ENCODE measurements around the gene INO80. TPM values are rescaled to one million over a fixed set of nuclear protein-coding genes. Genes with fewer than 3 reads are reported as not detected.

The INO80 gene, protein sequence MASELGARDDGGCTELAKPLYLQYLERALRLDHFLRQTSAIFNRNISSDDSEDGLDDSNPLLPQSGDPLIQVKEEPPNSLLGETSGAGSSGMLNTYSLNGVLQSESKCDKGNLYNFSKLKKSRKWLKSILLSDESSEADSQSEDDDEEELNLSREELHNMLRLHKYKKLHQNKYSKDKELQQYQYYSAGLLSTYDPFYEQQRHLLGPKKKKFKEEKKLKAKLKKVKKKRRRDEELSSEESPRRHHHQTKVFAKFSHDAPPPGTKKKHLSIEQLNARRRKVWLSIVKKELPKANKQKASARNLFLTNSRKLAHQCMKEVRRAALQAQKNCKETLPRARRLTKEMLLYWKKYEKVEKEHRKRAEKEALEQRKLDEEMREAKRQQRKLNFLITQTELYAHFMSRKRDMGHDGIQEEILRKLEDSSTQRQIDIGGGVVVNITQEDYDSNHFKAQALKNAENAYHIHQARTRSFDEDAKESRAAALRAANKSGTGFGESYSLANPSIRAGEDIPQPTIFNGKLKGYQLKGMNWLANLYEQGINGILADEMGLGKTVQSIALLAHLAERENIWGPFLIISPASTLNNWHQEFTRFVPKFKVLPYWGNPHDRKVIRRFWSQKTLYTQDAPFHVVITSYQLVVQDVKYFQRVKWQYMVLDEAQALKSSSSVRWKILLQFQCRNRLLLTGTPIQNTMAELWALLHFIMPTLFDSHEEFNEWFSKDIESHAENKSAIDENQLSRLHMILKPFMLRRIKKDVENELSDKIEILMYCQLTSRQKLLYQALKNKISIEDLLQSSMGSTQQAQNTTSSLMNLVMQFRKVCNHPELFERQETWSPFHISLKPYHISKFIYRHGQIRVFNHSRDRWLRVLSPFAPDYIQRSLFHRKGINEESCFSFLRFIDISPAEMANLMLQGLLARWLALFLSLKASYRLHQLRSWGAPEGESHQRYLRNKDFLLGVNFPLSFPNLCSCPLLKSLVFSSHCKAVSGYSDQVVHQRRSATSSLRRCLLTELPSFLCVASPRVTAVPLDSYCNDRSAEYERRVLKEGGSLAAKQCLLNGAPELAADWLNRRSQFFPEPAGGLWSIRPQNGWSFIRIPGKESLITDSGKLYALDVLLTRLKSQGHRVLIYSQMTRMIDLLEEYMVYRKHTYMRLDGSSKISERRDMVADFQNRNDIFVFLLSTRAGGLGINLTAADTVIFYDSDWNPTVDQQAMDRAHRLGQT (N-terminal part only)
- total RNA-seq (2022; extraction: Qiagen RNA extraction) = 12.8 to 15.8 TPM (median 13.5 TPM) in 5 replicates

DNA sequence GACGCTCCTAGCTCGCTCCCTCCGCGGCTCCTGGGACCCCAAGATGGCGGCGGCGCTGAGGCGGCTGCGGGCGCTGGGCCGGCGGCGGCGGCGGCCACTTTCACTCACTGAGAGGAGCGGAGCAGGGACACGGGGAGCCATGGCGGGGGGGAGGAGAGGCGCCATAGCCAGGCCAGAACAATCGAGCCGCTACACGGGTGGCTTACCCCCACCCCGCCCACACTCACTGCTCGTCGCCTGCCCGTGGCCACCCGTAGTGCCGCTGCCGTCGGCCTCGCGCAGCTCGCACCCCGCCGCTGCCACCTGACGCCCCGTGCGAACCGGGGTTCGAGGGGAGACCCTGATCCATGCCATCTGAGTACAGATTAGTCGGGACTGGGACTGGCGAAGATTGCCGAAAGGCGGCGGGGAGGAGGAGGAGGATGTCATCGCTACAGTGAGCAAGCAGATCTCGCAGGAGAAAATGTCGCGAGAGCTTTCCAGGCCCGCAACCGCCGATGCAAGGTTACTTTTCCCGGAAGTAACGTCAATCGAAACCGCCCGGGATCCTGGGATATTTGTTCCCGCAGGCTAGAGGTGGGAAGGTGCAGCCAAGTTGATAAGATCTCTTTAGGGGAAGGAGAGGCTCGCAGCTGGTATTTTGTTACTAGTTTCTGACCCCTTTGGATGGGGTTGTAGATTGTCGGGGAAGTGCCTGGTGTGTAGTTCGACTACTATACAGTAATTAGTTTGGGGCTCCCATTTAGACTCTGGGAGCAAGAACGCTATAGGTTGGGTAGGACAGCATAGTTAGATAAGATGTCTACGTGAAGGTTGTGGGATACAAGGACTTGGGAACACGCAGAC lies at the start of gene INO80:
INO80 (minus strand) TSS at position 165 of the 846 bp plus-strand sequence. CDS start 19,970 bp downstream, outside the sequence.

DNA sequence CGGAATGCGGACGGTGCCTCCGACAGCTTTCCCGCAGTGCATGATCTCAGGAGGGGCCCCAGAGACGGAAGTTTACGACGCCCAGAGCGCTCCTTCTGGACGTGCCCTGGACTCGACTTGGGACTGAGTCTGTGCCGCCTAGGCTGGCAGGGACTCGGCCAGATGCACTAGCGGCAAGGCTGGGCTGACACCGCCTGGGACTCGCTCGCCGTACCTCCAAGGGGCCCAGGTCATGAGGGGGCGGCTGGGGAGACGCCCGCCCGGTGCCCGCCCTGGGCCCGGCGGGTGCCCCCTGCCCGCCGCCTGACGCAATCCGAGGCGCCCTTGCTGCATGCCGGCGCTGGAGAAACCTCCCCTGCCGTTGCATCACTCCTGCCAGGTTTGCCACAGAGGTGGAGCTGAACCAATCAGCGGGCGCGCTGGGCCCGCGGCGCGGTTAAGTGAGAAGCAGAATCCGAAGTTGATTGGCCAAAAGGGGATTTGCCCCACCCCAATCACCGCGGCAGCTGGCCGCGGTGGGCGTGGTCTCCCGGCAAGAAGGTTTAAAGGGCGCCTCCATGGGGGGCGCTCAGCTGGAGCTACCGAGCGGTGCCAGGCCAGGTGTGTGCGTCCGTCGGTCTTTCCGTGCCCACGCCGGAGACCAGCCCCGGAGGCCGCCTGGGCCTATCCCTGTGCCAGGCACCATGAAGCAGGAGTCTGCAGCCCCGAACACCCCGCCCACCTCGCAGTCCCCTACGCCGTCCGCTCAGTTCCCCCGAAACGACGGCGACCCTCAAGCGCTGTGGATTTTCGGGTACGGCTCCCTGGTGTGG lies 163.0 kb downstream of the INO80 start, which contains the start of gene CHAC1:
CHAC1 (plus strand) TSS at position 571 of the 812 bp plus-strand sequence; CDS start at position 684, 113 bp downstream.

Other genes with a start within 250 kb of the INO80 start
- gene RHOV, start 242.0 kb downstream of the INO80 start, total RNA-seq (2022; extraction: Qiagen RNA extraction) = 2.9 to 4.4 TPM (median 3.7 TPM) in 5 replicates
- gene VPS18, start 221.8 kb downstream of the INO80 start, total RNA-seq (2022; extraction: Qiagen RNA extraction) = 21.3 to 23.1 TPM (median 22.5 TPM) in 5 replicates
- gene DLL4, start 186.9 kb downstream of the INO80 start, total RNA-seq (2022; extraction: Qiagen RNA extraction) = 2.0 to 2.9 TPM (median 2.5 TPM) in 5 replicates
- 5.7 to 14.5 TPM (median 9.2 TPM) in 5 replicates for gene CHAC1, start 162.8 kb downstream of the INO80 start, total RNA-seq (2022; extraction: Qiagen RNA extraction)
- 0.14 to 0.17 TPM (median 0.14 TPM) in 3 of 5 replicates, not detected in the others for gene EXD1, start 114.5 kb upstream of the INO80 start, total RNA-seq (2022; extraction: Qiagen RNA extraction)
- 53.3 to 89.6 TPM (median 57.0 TPM) in 5 replicates for gene CHP1, start 115.0 kb upstream of the INO80 start, total RNA-seq (2022; extraction: Qiagen RNA extraction)
- gene OIP5, start 216.3 kb upstream of the INO80 start, total RNA-seq (2022; extraction: Qiagen RNA extraction) = 12.9 to 13.8 TPM (median 13.3 TPM) in 5 replicates
- 58.2 to 93.2 TPM (median 64.3 TPM) in 5 replicates for gene NUSAP1, start 216.6 kb upstream of the INO80 start, total RNA-seq (2022; extraction: Qiagen RNA extraction)